ENCODE measurements around the gene USP32.
"Not testable (repeated sequence)": the region's sequence is repeated elsewhere in the genome, so short reads cannot be mapped to it uniquely, and the experiment has no call there.

USP32 gene

DNA sequence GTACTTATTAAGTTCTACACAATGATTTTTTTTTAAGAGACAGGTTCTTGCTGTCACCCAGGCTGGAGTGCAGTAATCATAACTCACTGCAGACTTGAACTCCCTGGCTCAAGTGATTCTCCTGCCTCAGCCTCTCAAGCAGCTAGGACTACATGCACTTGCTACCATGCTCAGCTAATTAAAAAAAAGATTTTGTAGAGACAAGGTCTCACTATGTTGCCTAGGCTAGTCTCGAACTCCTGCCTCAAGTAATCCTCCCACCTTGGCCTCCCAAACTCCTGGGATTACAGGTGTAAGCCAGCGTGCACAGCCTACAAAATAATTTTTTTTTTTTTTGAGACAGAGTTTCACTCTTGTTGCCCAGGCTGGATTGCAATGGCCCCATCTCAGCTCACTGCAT is 22.2 kb downstream of the USP32 start:
- no peak for FAIRE-seq

DNA sequence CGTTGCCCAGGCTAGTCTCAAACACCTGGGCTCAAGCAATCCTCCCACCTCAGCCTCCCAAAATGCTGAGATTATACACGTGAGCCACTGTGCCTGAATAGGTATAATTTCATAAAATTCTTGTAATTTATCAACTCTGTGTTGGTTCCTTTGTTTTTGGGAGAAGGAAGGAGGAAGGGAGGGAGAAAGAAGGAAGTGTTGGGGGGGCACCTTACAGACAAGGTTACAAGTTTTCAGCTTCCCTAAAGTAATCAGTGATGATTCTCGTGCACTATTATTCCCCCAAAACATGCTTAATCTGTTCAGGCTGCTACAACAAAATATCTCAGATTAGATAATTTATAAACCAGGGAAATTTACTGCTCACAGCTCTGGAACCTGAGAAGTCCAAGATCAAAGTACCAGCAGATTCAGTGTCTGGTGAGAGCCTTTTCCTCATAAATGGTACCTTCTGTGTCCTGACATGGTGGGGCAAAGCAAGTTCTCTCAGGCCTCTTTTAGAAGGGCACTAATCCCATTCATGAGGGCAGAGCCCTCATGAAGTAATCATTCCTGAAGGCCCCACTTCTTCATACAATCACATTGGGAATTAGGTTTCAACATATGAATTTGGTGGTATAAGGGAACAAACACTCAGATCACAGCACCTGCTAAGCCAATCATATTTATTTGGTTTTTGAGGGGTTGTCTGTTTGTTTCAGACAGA is 28.1 kb downstream of the USP32 start:
- no peak for FAIRE-seq

DNA sequence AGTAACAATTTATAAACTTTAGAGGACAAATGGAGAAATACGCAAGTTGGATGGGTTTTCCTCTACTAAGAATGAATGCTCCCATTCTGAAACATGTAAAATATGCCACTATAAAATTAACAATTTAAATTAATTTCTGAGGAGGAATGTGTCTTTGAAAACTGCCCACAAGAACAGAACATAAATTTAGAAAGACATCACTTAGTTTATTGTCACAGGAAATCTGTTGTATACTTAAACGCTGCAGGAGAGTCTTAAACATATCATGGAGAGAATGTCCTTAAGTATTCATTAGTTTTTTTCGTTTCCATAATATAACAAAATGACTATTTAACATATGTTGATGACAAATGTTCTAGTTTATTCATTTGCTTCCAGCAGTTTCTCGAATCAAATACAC is 29.6 kb downstream of the USP32 start:
- FAIRE-seq = no peak

GRCh38 chr17:60361889-60362288 is 30.0 kb downstream of the USP32 start:
- FAIRE-seq = no peak

- no peak for FAIRE-seq
Measured at GRCh38 chr17:60359415-60359814, 32.5 kb downstream of the USP32 start.

- FAIRE-seq = no peak
Measured at GRCh38 chr17:60358606-60359225, 33.2 kb downstream of the USP32 start.

DNA sequence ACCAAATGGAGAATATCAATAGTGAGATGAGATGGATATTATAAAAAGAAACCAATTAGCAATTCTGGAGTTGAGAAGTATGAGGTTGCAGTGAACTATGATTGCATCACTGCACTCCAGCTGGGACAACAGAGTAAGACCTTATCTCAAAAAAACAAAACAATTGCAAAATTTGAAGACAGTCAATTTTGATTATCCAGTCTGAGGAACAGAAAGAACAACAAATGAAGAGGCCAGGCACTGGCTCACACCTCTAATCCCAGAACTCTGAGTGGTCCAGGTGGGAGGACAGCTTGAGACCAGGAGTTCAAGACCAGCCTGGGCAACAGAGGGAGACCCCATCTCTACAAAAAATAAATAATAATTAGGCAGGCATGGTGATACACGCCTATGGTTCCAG is 35.0 kb downstream of the USP32 start:
- FAIRE-seq = no peak

DNA sequence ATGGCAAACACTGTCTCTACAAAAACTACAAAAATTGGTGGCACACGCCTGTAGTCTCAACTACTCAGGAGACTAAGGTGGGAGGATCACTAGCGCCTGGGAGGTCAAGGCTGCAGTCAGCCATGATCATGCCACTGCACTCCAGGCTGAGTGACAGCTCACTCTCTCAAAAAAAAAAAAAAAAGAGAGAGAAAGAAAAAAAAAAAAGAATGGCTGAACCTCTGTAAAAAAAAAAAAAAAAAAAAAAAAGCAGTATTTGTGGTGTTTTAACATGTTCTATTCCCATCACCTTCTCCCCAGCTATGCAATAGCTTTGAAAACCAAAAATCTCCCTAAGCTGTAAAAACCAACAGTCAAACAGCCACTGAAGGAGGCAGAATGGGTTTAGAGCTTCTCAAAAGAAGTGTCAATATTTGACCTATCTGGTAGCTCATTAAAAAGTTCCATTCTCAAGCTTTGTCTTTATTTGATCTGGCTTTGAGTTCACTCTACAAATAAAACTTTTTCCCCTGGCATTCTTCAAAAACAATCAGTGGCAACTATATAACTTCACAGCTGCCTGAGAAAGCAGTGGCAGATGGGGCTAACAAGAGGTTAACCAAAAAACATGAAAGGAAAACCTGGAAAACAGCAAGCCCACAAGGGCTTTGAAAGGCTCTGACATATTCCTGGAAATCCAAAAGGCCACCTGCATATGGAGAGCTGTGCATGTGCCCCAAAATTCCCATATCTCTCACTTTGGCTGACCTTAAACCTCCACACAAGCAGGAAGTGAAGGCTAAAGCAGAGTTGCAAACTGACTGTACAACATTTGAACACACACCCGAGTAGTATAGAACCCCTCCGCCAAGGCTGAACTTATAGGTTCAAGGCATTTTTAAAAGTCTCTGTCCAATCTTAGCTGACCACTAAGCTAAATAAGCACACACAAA is 36.0 kb downstream of the USP32 start:
- FAIRE-seq = no peak

DNA sequence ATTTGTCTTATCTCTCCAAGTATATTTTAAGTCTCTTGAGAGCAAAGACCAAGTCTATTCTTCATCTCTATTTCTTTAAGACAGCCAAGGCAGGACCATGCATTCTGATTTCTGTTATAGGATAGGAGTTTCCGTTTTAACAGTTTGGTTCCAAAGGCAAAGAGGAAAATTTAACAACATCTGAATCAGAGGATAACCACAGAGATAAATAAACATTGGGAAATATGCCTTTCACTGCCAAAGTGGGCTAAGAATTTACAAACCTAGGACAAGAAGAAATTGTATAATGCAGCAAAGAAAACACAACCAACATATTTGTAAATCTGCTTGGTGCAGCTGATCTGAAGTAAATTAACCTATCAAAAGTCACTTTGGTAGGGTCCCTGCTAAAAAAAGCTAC is 37.7 kb downstream of the USP32 start:
- no peak for FAIRE-seq

- FAIRE-seq = no peak
Measured at GRCh38 chr17:60353773-60354172, 38.2 kb downstream of the USP32 start.

DNA sequence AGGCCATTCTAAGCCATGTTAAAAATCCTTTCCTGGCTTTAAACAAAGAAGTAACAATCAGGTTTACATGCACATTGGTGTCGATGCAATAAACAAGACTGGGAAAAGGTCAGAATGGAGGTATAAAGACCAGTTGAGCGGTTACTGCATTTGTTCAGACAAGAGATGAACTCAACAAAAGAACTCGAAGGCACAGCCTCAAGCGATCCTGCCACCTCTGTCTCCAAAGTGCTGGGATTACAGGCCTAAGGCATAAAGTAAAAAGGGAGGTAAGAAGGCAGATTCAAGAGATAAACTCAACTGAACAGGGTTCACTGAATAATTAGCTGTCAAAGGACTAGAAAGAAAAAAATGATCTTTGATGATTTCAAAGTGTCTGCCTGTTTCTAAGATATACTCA is 39.4 kb downstream of the USP32 start:
- no peak for FAIRE-seq

- no peak for FAIRE-seq
Measured at GRCh38 chr17:60352071-60352470, 39.9 kb downstream of the USP32 start.

GRCh38 chr17:60351012-60351695 is 40.8 kb downstream of the USP32 start:
- no peak for FAIRE-seq

GRCh38 chr17:60348616-60349015 is 43.3 kb downstream of the USP32 start:
- FAIRE-seq = no peak

DNA sequence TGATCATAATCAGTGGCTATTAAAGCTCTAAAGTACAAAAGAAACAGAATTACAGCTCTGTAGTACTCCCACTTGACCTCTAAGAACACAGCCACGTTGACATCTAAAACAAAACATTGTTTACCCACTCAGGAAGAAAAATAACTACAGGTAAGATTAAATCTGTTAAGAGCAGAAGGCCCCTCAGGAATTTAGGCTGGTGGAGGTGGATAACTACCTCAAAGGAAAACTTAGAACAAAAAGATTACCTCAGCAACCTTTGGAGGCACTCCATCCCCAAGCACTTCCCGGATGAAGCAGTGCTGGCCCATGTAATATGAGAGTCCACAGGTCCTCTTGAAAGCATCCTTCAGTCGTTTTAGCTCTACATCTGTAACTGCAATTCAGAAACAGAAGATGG is 46.7 kb downstream of the USP32 start:
- no peak for FAIRE-seq

GRCh38 chr17:60342492-60342891 is 49.4 kb downstream of the USP32 start:
- not testable (repeated sequence) for FAIRE-seq

GRCh38 chr17:60335289-60335688 is 56.6 kb downstream of the USP32 start:
- FAIRE-seq = no peak

DNA sequence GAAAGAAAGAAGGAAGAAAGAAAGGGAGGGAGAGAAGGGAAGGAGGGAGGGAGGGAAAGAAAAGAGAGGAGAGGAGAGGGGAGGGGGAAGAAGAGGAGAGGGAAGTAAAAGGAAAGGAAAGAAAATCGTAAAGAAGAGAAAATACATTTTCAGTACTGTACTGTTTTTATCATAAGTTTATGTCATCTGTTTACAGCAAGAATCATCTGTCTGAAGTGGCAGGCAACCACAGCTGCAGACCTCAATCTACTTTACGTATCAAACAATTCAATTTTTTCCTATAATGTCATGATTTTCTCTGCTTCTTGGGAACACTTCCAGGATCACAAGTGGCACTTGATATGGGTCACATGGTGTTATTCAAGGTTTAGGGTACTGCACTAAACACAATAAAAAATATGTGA is 58.3 kb downstream of the USP32 start:
- no peak for FAIRE-seq

- not testable (repeated sequence) for FAIRE-seq
Measured at GRCh38 chr17:60333072-60333471, 58.9 kb downstream of the USP32 start.

- FAIRE-seq = no peak
Measured at GRCh38 chr17:60332574-60332973, 59.4 kb downstream of the USP32 start.

GRCh38 chr17:60330731-60331130 is 61.2 kb downstream of the USP32 start:
- FAIRE-seq = no peak

GRCh38 chr17:60328679-60329078 is 63.3 kb downstream of the USP32 start:
- no peak for FAIRE-seq

GRCh38 chr17:60327901-60328273 is 64.0 kb downstream of the USP32 start:
- FAIRE-seq = no peak

Measured in islet of Langerhans (tissue), 1 donor.